Measurements from ENCODE around the gene SSRP1.

DNA sequence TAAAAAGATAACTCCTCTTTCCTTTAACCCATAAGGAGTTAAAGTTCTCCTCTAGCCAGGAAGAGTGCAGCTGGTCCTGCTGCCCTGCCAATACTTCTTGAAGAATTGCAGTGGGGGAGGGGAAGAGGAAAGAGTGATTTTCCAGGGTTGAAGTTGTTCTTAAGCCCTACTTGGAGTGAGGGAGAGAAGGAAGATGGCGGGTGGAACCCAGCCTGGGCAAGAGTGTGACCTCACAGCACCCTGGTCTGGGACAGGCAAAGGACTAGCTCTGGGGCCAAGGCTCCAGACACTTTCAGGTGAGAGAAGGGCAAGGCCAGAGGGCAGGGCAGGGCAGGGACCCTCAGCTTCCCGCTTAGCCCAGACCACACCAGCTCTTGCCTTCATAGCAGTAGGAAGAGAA is 17.5 kb downstream of the SSRP1 start:
- no peak for TF ChIP-seq POLR2A (IDR thresholded peaks at IDR 0.05; ENCODE audit: low read depth, low read length)
- TF ChIP-seq POLR2AphosphoS5 (IDR thresholded peaks at IDR 0.05; ENCODE audit: low read depth, low read length) = no peak
- no peak for TF ChIP-seq SPI1 (IDR thresholded peaks at IDR 0.05; ENCODE audit: low read depth, low read length)

Measured in GM12891 (cell line).